Stimulated activated naive CD8-positive, alpha-beta T cell treated with anti-CD3 and anti-CD28 coated beads, Interleukin-15, Interleukin-2, amounts not matched to agents 100 ng/mL and 50 ng/mL, for 24 hours (primary cell): Measurements from ENCODE around the gene WBP11.

Experiments
- H3K27ac Mint-ChIP-seq: one replicate; pipeline ENCODE4 v1.8.0; 2021; ENCODE audit warnings: mild to moderate bottlenecking, mixed read lengths
- H3K27me3 Mint-ChIP-seq: one replicate; pipeline ENCODE4 v1.8.0; 2021; ENCODE audit warnings: mixed read lengths
- H3K36me3 Mint-ChIP-seq: one replicate; pipeline ENCODE4 v1.8.0; 2021; ENCODE audit warnings: low read depth, mixed read lengths
- H3K4me1 Mint-ChIP-seq: one replicate; pipeline ENCODE4 v1.8.0; 2021; ENCODE audit warnings: low read depth, mixed read lengths
- H3K4me3 Mint-ChIP-seq: one replicate; pipeline ENCODE4 v1.8.0; 2021; ENCODE audit warnings: mild to moderate bottlenecking, mixed read lengths
- H3K9me3 Mint-ChIP-seq: one replicate; pipeline ENCODE4 v1.8.0; 2021; ENCODE audit warnings: mixed read lengths

WBP11 gene

DNA sequence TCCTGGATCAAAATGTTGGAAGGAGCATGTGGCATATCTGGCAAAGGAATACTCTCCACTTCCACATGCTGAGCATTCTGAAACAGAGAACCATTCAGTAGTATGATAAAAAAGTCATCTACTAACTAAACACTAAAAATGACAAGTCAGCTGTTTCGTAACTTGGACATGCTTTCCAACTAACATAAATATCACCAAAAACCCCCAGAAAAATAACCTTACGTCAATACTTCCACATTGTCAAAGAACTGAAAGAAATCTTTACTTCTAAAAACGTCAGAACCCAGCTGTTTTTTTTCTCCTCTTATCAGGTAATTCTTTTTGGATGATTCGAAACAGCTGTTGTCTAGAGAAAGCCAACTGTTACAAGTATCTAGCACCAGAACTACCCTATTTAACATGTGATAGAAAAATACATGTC lies 8.2 kb downstream of the WBP11 start:
- no peak overlapping the region for H3K4me3 Mint-ChIP-seq
- no peaks in the 10 kb centered on the region for H3K9me3 Mint-ChIP-seq
- H3K36me3 Mint-ChIP-seq = peaks cover 91% of the 10 kb centered on the region
- no peak overlapping the region for H3K27ac Mint-ChIP-seq
- H3K4me1 Mint-ChIP-seq = peaks cover 5% of the 10 kb centered on the region
- no peaks in the 10 kb centered on the region for H3K27me3 Mint-ChIP-seq

DNA sequence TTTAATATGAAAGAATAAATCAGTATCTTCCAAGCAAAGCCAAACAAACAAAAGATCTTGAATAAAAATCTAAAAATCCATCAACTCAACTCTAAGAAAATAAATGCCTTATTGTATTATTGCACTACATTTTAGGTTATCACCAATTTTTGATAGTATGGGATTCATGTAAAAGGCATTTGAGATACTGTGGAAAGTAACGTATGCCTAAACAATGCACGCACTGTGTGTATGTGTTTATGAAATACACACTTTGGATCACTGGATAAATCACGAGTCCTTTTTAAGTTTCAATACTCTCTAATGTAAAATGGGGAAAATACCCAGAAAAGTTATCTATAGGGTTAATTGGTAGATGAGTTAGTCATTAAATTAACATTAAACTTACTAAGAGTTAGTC lies 17.7 kb downstream of the WBP11 start:
- Mint-ChIP-seq H3K27ac (no peak overlapping the region), H3K4me1 (no peaks in the 10 kb centered on the region), H3K4me3 (no peak overlapping the region), H3K36me3 (peaks cover 56% of the 10 kb centered on the region), H3K9me3 (no peaks in the 10 kb centered on the region), H3K27me3 (no peaks in the 10 kb centered on the region)

DNA sequence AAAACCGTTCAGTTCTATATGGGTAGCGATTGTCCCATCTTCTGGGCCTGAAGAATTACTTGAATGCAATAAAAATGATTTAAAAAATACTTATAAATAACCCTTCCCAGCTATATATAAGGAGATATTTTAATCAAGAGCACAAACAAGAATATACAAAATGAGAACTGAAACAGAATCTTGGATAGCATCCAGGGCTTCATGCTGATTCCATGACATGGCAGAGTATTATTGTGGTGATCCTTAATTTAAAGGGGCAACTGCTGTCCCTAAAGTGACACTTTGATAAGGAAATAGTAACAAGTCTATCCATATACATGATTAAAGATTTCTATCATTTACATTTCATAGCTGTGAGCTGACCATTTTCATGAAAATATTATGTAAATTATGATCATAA lies 18.8 kb downstream of the WBP11 start:
- Mint-ChIP-seq H3K4me3 (no peak overlapping the region), H3K9me3 (no peaks in the 10 kb centered on the region), H3K27ac (no peak overlapping the region), H3K36me3 (peaks cover 45% of the 10 kb centered on the region), H3K27me3 (no peaks in the 10 kb centered on the region), H3K4me1 (no peaks in the 10 kb centered on the region)

DNA sequence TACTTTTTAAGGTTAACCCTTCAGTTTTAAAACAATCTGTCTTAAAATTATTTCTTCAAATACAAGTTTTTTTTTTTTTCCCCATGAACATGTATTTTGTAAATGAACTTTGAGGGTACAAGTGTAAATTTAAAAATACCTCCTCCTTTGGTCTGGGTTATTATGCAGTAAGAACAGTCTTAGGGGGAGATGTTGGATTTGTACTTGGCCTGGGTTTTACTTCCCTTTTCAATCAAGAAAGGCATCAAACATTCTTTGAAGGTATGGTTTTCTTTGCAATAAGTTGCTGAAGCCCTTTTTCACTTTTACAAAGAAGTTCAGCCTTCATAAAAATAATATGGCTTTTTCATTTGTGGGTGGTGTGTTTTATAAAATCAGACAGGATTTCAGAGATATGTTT lies 20.5 kb downstream of the WBP11 start:
- Mint-ChIP-seq H3K4me3 (no peak overlapping the region), H3K36me3 (peaks cover 32% of the 10 kb centered on the region), H3K4me1 (no peaks in the 10 kb centered on the region), H3K27ac (no peak overlapping the region), H3K9me3 (no peaks in the 10 kb centered on the region), H3K27me3 (no peaks in the 10 kb centered on the region)

DNA sequence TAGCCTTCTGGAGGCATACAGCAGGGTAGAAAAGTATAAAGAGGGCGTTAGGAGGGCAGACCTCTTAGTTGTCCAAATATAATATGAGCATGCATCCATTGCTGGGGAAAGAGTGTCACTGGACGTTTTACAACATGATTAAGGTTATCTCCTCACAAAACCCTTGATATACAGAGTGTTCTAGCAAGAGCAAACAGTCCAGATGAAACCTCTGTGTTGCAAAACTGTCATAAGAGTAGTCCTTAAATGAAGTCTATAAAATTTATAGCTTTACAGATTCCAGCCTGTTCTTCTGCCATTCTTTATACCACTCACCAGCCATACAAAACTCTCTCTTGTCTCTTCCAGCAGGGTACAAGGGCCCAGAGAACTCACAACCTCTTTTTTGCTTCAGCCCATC lies 21.7 kb downstream of the WBP11 start:
- no peaks in the 10 kb centered on the region for H3K27me3 Mint-ChIP-seq

DNA sequence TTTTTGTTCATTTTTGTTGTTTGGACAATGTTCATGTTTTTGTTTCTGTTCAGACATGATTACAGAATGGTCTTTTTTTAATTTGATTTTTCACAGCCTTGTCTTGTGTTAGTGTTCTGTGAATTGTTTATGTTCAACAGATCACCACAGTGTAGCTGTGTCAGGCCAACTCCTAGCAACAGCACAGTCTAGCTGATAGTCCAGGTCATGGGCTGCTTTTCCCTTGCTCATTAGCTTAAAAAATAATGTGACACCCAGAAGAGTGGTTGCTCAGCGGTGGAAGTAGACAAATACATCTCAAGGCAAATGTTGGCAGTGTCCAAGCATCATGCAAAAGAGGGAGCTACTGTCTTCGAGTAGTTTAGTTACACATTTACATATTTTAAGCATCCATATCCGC lies 22.4 kb downstream of the WBP11 start:
- Mint-ChIP-seq H3K4me1 (peaks cover 7% of the 10 kb centered on the region), H3K27me3 (no peaks in the 10 kb centered on the region), H3K36me3 (peaks cover 19% of the 10 kb centered on the region), H3K27ac (no peak overlapping the region), H3K4me3 (no peak overlapping the region), H3K9me3 (no peaks in the 10 kb centered on the region)

More for the DNA sequence above, 21.7 kb downstream of the WBP11 start:
- H3K4me1 Mint-ChIP-seq = no peaks in the 10 kb centered on the region
- H3K36me3 Mint-ChIP-seq = peaks cover 21% of the 10 kb centered on the region
- no peak overlapping the region for H3K27ac Mint-ChIP-seq
- no peaks in the 10 kb centered on the region for H3K9me3 Mint-ChIP-seq
- H3K4me3 Mint-ChIP-seq = no peak overlapping the region

DNA sequence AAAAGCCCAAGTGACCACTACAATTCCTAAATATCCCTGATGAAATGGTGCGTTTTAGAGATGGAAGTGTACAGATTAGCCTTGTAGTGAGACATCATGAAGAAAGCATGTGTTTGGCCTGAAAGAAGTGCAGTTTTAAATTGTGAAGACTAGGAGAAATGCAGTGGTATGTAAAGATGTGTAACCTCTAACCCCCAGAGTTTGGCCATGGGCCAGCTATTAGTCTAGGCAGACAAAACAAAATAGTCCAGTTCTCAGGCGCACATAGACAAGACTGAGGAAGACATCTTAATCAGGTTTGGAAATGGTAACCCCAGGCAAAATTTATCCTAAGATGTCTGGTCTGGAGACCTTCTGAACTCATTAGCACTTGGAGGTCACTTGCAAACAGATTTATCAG lies 23.4 kb downstream of the WBP11 start:
- H3K27me3 Mint-ChIP-seq = no peaks in the 10 kb centered on the region
- H3K9me3 Mint-ChIP-seq = no peaks in the 10 kb centered on the region
- peaks cover 17% of the 10 kb centered on the region for H3K4me1 Mint-ChIP-seq
- H3K27ac Mint-ChIP-seq = no peak overlapping the region
- no peak overlapping the region for H3K4me3 Mint-ChIP-seq
- peaks cover 12% of the 10 kb centered on the region for H3K36me3 Mint-ChIP-seq

DNA sequence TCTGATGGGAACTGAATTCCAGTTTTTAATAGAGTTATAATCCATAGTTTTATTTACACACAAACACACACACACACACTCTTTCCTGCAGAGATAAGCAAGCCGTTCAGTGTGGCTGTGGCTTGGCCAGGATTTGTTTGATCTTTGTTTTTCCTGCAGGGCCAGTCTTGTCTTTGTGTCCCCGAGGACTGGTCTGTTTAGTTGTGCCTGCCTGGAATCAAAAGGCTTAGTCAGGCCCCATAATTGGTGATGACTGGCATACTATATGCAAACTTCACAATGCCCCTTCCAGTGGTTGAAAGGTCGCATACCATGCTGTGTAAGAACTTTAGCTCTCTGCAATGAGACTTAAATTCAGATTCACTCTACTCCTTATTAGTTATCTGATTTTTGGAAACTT lies 26.0 kb downstream of the WBP11 start:
- Mint-ChIP-seq H3K27ac (no peak overlapping the region), H3K4me3 (no peak overlapping the region), H3K36me3 (peaks cover 4% of the 10 kb centered on the region), H3K27me3 (no peaks in the 10 kb centered on the region), H3K4me1 (peaks cover 39% of the 10 kb centered on the region), H3K9me3 (no peaks in the 10 kb centered on the region)

DNA sequence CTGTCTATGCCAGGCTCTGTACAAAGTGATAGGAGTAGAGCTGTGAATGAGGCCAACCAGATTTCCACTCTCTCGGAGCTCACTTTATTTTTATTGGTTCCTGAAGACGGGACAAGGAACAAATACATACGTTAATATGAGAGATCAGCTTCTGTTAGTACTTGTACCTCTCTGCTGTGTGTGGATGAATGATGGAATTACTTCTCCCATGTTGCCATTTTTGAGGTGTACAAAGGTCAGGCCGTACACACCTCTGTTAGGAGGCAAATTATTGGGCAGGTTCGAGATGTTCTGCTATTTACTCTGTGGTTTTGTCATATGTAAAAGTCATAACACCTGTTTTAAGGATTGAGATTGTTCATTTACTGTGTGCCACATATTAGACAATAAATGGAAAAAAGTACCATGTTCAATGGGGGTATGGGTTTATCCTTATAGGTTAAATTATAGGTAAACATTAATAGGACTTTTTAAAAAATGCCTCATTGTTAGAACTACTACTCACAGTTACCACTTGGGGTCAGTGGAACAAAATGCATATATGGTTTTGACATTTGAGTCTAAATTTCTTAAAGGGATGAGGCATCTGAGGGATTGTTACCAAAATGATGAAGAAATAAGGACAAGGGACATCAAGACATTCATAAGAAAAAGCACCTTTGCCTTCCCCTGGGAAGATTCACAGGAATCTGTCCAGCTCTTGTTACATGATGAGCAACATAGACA lies 26.9 kb downstream of the WBP11 start:
- Mint-ChIP-seq H3K27me3 (no peaks in the 10 kb centered on the region), H3K27ac (no peak overlapping the region), H3K36me3 (peaks cover 4% of the 10 kb centered on the region), H3K4me1 (peaks cover 48% of the 10 kb centered on the region), H3K4me3 (peak overlapping the region; percentile 99), H3K9me3 (no peaks in the 10 kb centered on the region)

DNA sequence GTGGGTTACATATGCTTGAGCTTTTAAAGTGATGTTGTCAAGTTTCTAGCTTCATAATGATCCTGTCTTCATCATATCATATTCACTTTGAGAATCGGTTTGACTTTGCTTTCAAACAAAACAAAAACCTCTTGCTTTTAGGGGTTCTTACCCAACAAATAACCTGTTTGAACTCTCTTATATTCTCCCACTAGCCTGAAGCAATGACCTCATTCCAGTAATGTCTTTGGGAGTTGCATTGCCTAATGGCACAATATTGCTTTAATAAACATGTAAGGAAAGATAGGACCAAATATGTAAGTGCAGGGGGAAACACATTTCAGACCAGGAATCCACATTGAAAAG lies 27.7 kb downstream of the WBP11 start:
- Mint-ChIP-seq H3K9me3 (no peaks in the 10 kb centered on the region), H3K36me3 (peaks cover 10% of the 10 kb centered on the region), H3K4me1 (peaks cover 54% of the 10 kb centered on the region), H3K4me3 (peak overlapping the region; percentile 99), H3K27me3 (no peaks in the 10 kb centered on the region), H3K27ac (peak overlapping the region; percentile 98)

DNA sequence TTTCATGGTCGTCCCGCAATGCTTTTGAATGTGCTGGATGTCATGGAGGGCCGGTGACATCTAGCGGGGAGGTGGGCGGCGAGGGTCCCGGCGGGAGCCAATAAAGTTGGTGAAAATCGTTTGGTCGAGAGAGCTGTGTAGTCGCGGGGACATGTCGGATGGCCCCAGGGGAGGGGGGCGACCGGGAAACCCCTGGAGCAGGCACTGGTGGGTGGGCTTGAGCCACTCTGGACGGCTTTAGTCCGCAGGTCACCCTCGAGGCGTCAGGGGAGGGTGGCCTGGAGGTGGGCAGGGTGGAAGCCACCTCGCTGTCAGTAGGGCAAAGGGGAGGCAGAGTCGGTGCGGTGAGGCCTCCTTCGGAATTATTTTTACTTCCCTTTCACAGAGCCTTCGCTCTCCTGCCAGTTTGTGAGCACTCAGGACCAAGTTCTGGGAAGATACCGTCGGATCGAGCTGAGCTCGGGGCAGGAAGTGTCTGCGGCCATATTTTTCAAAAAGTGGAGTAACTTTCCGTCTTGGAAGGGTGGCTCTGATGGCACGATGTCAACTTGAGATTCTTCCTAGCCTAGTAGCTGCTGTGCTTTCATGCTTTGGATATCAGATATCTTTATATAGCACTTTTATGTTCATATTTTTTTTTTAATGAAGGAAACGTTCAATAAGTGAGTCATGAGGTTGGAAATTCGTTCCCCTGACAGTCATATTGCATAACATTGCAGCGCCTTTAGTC lies 28.2 kb downstream of the WBP11 start:
- Mint-ChIP-seq H3K36me3 (peaks cover 15% of the 10 kb centered on the region), H3K4me3 (peak overlapping the region; percentile 99), H3K27ac (peak overlapping the region; percentile 98), H3K27me3 (no peaks in the 10 kb centered on the region), H3K4me1 (peaks cover 54% of the 10 kb centered on the region), H3K9me3 (no peaks in the 10 kb centered on the region)

DNA sequence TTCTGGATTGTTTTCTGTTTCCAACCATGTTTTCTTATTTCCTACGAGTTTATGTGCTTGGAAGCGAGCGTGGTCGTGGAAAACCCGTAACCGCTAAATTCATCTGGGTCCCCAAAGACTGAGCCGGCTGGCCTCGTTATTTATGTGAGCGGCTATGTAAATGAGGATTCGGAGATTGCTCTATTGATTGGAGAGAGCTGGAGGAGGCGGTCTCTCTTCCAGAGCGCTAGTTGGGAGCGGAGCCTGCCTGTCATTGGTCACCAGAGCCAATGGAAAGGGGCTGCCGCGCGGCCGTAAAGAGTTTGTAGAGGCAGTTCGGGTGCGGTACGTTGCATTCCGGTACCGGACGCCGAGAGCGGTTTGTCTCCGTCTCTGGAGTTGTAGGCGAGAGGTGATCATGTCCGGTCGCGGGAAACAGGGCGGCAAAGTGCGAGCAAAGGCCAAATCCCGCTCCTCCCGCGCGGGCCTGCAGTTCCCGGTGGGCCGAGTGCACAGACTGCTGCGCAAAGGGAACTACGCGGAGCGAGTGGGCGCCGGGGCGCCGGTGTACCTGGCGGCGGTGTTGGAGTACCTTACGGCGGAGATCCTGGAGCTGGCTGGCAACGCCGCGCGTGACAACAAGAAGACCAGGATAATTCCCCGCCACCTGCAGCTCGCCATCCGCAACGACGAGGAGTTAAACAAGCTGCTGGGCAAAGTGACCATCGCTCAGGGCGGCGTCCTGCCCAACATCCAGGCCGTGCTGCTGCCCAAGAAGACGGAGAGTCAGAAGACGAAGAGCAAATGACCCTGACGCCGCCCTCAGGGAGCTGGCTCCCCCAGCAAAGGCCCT lies 29.0 kb downstream of the WBP11 start:
- H3K9me3 Mint-ChIP-seq = no peaks in the 10 kb centered on the region
- peaks cover 17% of the 10 kb centered on the region for H3K36me3 Mint-ChIP-seq
- H3K27ac Mint-ChIP-seq = peak overlapping the region; percentile 98
- peaks cover 54% of the 10 kb centered on the region for H3K4me1 Mint-ChIP-seq
- H3K27me3 Mint-ChIP-seq = no peaks in the 10 kb centered on the region
- peak overlapping the region; percentile 99 for H3K4me3 Mint-ChIP-seq

DNA sequence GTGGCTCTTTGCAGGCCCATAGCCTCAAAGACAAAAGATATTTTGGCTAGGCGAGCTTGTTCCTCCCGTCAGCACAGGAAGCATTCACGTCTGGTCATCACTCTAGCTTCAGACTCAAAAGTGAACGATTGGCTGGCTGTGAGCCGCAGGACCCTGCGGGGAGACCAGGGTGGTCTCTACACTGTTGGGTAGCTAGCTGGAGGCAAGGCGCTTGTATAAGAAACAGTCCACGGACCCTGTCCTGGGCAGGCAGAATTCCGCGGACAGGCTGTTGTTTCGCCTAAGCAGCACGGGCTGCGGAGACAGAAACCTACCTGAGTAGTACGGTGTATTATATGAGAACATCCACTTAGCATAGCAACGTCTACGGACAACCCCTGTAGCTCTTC lies 29.6 kb downstream of the WBP11 start:
- Mint-ChIP-seq H3K4me3 (peak overlapping the region; percentile 99), H3K4me1 (peaks cover 60% of the 10 kb centered on the region), H3K36me3 (peaks cover 23% of the 10 kb centered on the region), H3K9me3 (no peaks in the 10 kb centered on the region), H3K27me3 (no peaks in the 10 kb centered on the region), H3K27ac (peak overlapping the region; percentile 98)

DNA sequence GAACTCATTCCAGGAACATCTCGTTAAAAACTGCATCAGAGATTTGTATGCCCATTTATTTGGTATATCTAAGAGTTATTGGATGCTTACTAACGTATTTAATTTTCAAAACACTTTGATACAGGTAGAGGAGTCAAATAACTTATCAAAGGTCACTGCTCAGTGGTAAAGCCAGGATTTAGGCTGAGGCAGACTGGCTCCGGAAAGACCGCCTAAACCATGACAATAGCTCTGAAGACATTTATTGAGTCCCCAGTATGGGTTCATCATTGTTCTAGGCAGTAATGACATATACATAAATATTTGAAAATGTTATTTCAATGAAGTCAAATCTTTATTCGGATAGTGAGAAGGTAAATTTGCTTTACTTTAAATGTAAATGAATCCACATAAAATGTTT lies 30.3 kb downstream of the WBP11 start:
- H3K4me3 Mint-ChIP-seq = peak overlapping the region; percentile 99
- H3K4me1 Mint-ChIP-seq = peaks cover 63% of the 10 kb centered on the region
- H3K36me3 Mint-ChIP-seq = peaks cover 26% of the 10 kb centered on the region
- no peaks in the 10 kb centered on the region for H3K27me3 Mint-ChIP-seq
- H3K27ac Mint-ChIP-seq = no peak overlapping the region
- no peaks in the 10 kb centered on the region for H3K9me3 Mint-ChIP-seq

DNA sequence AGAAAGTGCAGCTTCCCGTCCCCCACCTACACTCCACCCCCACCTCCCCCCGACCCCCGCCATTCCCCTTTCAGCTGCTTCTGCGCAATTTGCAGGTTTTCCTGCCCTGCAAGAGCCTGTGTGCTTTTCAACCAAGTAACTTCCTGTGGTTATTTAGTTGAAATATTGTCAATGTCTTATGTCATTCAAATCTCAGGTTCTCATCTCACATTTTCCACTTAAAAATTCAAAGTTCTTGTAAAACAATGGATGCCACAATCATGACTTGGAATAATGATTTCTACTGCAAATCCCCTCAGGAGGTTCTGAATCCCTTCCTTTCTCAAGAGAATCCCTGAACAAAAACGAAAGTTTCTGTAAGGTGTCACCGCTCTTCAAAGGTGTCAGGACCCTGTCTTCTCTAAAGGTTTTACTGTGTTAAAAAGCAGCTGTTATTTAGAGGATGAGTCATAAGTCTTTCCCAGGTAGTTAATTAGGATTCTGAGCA lies 31.6 kb downstream of the WBP11 start:
- Mint-ChIP-seq H3K27ac (peak overlapping the region; percentile 99), H3K27me3 (no peaks in the 10 kb centered on the region), H3K4me1 (peaks cover 75% of the 10 kb centered on the region), H3K36me3 (peaks cover 39% of the 10 kb centered on the region), H3K9me3 (no peaks in the 10 kb centered on the region), H3K4me3 (peak overlapping the region; percentile 97)
